HG03175 (cell line): Measurements from ENCODE around the gene DNPH1.

Source experiments
- ATAC-seq: cut with Tn5 transposase; IDR thresholded peaks from one replicate; pipeline ENCODE4 v1.9.1; 2021; ENCODE audit warnings: mild to moderate bottlenecking, moderate library complexity; ENCODE audit not compliant: unreplicated experiment

The DNPH1 gene

GRCh38 chr6:43247114-43247999, 18.1 kb upstream of the DNPH1 start:
- peak; percentile 92 for ATAC-seq

DNA sequence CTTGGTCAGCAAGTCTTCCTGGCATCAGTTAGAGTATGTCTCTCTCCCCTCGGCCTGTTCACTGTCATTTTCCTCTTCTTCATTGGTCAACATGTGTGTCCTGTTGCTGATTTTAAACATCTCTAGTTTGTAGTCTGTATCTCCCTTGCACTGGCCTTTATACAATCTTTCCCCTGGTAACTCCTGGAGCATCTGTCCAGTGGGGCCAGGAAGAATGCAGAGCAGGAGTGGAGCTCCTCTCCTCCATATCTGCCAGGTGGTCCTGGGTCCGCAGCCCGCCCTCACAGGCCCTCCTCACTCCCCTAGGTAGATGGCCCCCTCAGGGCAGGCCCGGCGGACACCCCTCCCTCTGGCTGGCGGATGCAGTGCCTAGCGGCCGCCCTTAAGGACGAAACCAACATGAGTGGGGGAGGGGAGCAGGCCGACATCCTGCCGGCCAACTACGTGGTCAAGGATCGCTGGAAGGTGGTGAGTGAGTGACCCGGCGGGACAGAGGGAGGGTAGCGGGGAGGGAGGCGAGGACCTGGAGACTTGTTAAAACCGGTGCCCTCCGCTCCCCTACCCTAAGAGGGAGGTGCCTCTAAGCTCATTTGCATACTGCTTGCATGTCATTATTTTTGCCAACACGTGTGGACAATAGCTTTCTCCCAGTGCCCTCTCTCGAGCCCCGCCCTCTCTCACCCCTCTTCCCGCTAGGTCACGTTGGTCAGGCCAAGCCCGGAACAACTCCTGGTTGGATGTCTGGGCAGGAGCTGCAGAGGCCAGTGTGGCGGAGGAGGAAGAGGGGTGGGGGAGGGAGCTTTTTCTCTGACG, 17.2 kb upstream of the DNPH1 start:
- peak; percentile 33 for ATAC-seq

- no peak for ATAC-seq
These were observed 14.5 kb upstream of the DNPH1 start for GRCh38 chr6:43243664-43244321.

GRCh38 chr6:43242908-43243663, 13.8 kb upstream of the DNPH1 start, which contains the start of gene TTBK1:
TTBK1 (plus strand) TSS chr6:43243481; CDS start chr6:43246661, 3,180 bp downstream.
- ATAC-seq, result no peak

DNA sequence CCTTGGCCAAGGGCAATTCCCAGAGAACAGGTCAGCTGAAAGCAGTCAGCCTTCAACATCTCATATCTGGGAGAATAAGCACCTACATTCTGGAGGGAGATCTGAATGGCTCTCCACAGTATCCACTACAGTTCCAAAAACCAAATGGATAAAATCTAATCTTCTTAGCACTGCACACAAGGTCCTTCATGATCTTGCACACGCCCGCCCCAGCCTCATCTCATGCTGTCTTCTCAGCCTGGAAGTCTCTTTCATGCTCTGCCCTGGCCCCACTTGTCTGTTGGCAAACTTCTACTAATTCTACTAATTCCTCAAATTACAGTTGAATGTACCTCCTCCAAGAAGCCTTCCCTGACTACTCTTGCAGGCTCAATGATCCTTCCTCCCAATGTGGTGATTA, 12.2 kb upstream of the DNPH1 start:
- no peak for ATAC-seq

GRCh38 chr6:43240950-43241349, 11.7 kb upstream of the DNPH1 start:
- no peak for ATAC-seq

DNA sequence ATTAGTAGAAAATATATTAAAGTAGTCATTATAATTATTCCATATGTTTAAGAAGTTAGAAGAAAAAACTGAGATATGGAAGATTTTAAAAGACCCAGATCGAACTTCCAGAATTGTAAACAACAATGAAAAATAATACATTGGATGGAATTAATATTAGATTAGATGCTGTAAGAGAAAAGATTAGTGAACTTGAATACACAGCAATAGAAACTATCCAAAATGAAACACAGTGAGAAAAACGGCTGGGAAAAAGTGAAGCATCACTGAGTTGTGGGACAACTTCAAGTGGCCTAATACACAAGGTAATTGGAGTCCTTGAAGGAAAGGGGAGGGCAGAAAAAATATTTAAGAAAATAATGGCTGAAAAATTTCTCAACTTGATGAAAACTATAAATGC, 9.8 kb upstream of the DNPH1 start:
- ATAC-seq, result no peak

DNA sequence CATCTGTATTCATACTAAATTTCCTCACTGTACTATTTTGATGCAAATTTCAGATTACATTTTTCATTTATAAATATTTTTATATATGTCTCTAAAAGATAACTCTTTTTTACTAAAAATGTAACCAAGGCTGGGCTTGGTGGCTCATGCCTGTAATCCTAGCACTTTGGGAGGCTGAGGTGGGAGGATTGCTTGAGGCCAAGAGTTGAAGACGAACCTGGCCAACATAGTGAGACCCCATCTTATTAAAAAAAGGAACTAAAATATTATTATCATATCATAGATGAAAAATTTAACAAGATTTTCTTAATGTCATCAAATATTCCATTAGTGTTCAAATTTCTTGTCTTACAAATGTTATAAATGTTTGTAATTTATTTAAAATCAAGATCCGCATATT, 6.6 kb upstream of the DNPH1 start:
- ATAC-seq, result no peak

GRCh38 chr6:43231735-43232450, 2.6 kb upstream of the DNPH1 start:
- ATAC-seq, result no peak

DNA sequence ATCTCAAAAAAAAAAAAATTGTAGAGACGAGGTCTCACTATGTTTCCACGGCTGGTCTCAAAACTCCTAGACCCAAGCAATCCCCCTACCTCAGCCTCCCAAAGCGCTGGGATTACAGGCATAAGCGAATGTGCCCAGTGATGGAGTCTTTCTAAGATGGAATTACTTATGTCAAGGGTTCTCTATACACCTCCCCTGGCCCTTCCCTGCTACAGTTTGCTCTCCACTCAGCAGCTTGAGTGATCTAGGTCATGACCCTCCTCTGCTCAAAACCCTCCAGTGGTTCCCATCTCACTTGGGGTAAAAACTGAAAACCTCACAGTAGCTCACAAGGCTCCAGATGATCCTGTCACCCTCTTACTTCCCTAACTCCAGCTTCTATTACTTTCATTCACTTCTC, 1.8 kb upstream of the DNPH1 start:
- no peak for ATAC-seq

DNA sequence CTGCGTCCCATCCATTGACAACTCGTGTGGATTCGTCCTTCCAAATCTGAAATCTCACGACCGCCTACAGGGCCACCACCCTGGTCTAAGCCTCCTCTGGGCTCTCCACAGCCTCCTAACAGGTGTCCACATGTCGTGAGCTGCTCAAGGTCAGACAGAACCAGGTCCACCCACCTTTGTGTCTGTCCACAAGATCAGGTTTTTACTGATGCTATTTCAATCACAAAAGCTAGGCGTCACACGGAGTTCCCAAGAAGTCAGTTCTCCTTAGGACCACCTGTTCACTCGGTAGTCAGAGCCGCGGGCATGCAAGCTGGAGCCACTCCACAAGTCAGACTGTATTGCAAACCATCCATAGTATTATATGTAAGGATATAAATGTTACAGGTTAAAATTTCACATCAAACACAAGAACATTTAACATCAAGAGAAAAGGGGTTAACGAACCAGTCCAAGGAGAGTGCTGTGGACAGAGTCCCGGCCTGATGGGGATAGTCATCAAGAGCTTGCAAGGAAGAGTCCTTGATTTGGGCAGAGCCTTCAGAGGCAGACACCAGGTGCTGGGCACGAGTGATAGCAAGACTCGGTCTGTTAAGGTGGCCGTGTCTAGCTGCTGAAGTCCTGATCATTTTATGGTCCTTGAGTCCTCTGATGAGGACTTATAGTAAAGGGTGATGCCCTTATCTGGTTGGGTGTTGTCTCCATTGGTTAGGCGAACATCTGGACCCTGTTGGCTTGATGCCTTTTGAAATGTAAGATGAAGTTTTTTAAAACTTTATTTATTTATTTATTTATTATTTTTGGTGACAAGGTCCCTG, 731 bp upstream of the DNPH1 start:
- ATAC-seq, result no peak

GRCh38 chr6:43226192-43226851, 3.0 kb downstream of the DNPH1 start:
- no peak for ATAC-seq

DNA sequence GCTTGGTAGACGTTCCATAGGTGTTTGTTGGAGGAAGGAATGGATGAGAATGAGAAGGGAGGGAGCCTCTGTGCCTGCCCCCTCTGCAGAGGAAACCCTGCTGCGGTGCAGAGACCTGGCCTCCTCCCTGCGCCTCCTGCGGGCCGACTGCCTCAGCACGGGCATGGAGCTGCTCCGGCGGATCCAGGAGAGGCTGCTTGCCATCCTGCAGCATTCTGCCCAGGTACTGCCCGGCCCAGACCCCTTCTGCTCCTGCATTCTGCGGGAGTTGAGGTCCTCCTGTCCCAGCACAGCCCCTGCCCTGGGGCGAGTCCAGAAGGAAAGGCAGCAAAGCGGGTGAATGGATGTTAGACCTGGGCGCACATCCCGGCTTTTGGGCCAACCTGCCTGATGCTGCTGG, 6.1 kb downstream of the DNPH1 start:
- no peak for ATAC-seq

DNA sequence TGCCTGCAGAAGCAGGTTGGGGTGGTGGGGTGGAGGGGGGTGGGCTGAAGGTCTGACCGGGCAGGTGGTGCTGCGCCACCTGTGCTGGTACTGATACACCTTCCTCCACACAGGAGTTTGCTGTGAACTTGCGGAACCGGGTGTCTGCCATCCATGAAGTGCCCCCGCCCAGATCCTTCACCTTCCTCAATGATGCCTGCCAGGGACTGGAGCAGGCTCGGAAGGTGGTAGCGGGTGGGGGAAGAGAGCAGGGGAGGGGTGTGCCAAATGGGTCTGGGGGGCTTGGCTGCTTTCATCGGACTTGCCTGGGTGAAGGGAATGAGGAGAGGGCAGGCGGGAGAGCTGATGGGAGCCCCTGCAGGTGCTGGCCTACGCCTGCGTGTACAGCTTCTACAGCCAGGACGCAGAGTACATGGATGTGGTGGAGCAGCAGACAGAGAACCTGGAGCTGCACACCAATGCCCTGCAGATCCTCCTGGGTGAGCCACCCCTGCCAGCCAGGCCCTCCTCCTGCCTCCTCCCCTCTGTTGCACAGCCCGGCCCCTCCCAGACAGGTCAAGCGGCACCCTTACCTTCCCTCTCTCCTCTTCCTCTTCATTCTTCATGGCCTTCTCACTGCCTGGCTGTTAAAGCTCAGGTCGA, 6.7 kb downstream of the DNPH1 start:
- ATAC-seq, result no peak

GRCh38 chr6:43221046-43221972, 8.0 kb downstream of the DNPH1 start:
- ATAC-seq, result no peak

GRCh38 chr6:43220439-43220951, 8.8 kb downstream of the DNPH1 start:
- no peak for ATAC-seq

DNA sequence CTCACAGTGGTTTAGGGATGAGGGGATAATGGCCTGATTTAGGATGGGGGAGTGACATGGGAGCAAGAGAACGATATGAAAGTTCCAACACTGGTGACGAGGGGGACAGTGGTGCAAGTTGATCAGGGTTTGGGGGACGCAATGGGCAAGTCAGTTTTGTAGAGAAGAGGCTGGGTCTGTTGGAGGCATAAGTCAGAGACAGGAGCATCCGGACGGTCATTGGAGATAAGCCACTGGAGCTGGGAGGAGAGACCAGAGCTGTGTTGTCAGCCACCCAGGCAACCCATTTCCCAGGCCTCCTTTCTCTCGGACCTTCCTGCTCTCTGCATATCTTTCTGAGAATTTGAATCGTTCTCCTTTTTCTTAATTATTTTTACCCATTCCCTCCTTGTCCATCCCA, 9.5 kb downstream of the DNPH1 start:
- ATAC-seq, result no peak
